Hematopoietic multipotent progenitor cell (in vitro differentiated cells): ENCODE data around the gene IGSF5. TPM values are rescaled to one million over a fixed set of nuclear protein-coding genes. Genes with fewer than 3 reads are reported as not detected.
A peak's percentile ranks its signal among the peaks of the same experiment; 100 is the strongest.
"Not testable (repeated sequence)": the region's sequence is repeated elsewhere in the genome, so short reads cannot be mapped to it uniquely, and the experiment has no call there.

Experiments used
- DNase-seq, 3 donors: peaks; one replicate each; pipeline ENCODE4 v3.0.0-alpha.2; 2011 to 2015; ENCODE audit warnings: low read depth in 2 of 3, low spot score in 2 of 3
- total RNA-seq: library from RNA; depleted of rRNA; stranded (reverse); fragments of >200 nt; gene quantifications from one replicate; pipeline ENCODE4 v1.2.3, GENCODE V29; 2012

IGSF5 gene
- total RNA-seq = not detected

- not testable (repeated sequence) for DNase-seq
Measured at GRCh38 chr21:39744883-39745282, at the start of gene IGSF5. IGSF5 (plus strand) TSS chr21:39745183; CDS start chr21:39745510, 327 bp downstream.

GRCh38 chr21:39696196-39696595 lies 48.8 kb upstream of the IGSF5 start:
- DNase-seq = no peak

- no peak for DNase-seq
Measured at GRCh38 chr21:39696618-39697017, 48.4 kb upstream of the IGSF5 start.

- DNase-seq = no peak
Measured at GRCh38 chr21:39700318-39700717, 44.7 kb upstream of the IGSF5 start.

- no peak for DNase-seq
Measured at GRCh38 chr21:39703578-39703977, 41.4 kb upstream of the IGSF5 start.

GRCh38 chr21:39705849-39706248 lies 39.1 kb upstream of the IGSF5 start:
- no peak for DNase-seq

GRCh38 chr21:39707316-39707715 lies 37.7 kb upstream of the IGSF5 start:
- DNase-seq = no peak

GRCh38 chr21:39710866-39711265 lies 34.1 kb upstream of the IGSF5 start:
- no peak for DNase-seq

- DNase-seq = no peak
Measured at GRCh38 chr21:39712273-39712672, 32.7 kb upstream of the IGSF5 start.

- DNase-seq = no peak
Measured at GRCh38 chr21:39712976-39713375, 32.0 kb upstream of the IGSF5 start.

GRCh38 chr21:39713905-39714304 lies 31.1 kb upstream of the IGSF5 start:
- DNase-seq = no peak

GRCh38 chr21:39714331-39714730 lies 30.7 kb upstream of the IGSF5 start:
- no peak for DNase-seq

- peak in 2 of 3 donors; percentile 48 to 66 for DNase-seq
Measured at GRCh38 chr21:39715804-39716397, 29.1 kb upstream of the IGSF5 start.

- DNase-seq = no peak
Measured at GRCh38 chr21:39720126-39720778, 24.7 kb upstream of the IGSF5 start.

- DNase-seq = no peak
Measured at GRCh38 chr21:39721885-39722284, 23.1 kb upstream of the IGSF5 start.

GRCh38 chr21:39724944-39725343 lies 20.0 kb upstream of the IGSF5 start:
- DNase-seq = no peak

- DNase-seq = no peak
Measured at GRCh38 chr21:39726133-39726532, 18.9 kb upstream of the IGSF5 start.

- DNase-seq = no peak
Measured at GRCh38 chr21:39727401-39728120, 17.4 kb upstream of the IGSF5 start.

GRCh38 chr21:39728341-39728740 lies 16.6 kb upstream of the IGSF5 start:
- no peak for DNase-seq

GRCh38 chr21:39730418-39731157 lies 14.4 kb upstream of the IGSF5 start:
- DNase-seq = no peak

- no peak for DNase-seq
Measured at GRCh38 chr21:39736716-39737115, 8.3 kb upstream of the IGSF5 start.
